Measurements from ENCODE around the gene RPRD2. TPM values are rescaled to one million over a fixed set of nuclear protein-coding genes. Genes with fewer than 3 reads are reported as not detected.

RPRD2 gene
- total and polyA plus RNA-seq, 7 donors = 4.2 to 26.7 (median 16.2) TPM

GRCh38 chr1:150397392-150398032, 33.6 kb downstream of the RPRD2 start:
- no peaks in the 10 kb centered on the region for H3K36me3 ChIP-seq
- intact Hi-C loops (cut with DNase I) = no loop called here
- no peak for TF ChIP-seq EP300 (IDR thresholded peaks at IDR 0.05)
- TF ChIP-seq POLR2AphosphoS5 (IDR thresholded peaks at IDR 0.05) = no peak
- TF ChIP-seq POLR2A (IDR thresholded peaks at IDR 0.05) = no peak
- no peak for TF ChIP-seq CTCF (IDR thresholded peaks at IDR 0.05)
- no peaks in the 10 kb centered on the region for H3K27me3 ChIP-seq
- no peak overlapping the region for H3K27ac ChIP-seq
- no peaks in the 10 kb centered on the region for H3K9me3 ChIP-seq
- H3K4me1 ChIP-seq = no peaks in the 10 kb centered on the region
- 94 to 96% methylated on average over 6 of the region's 6 CpGs for WGBS, 2 donors
- no peak for DNase-seq
- H3K4me3 ChIP-seq = no peak overlapping the region

GRCh38 chr1:150404465-150404864, 40.5 kb downstream of the RPRD2 start:
- no peak overlapping the region for H3K27ac ChIP-seq
- WGBS, 2 donors = 82 to 91% methylated on average over 6 of the region's 6 CpGs
- TF ChIP-seq CTCF (IDR thresholded peaks at IDR 0.05) (no peak), POLR2AphosphoS5 (IDR thresholded peaks at IDR 0.05) (no peak), POLR2A (IDR thresholded peaks at IDR 0.05) (no peak), EP300 (IDR thresholded peaks at IDR 0.05) (no peak)
- DNase-seq = no peak
- no peak overlapping the region for H3K4me3 ChIP-seq
- no peaks in the 10 kb centered on the region for H3K36me3 ChIP-seq
- no peaks in the 10 kb centered on the region for H3K9me3 ChIP-seq
- intact Hi-C loops (cut with DNase I) = no loop called here
- no peaks in the 10 kb centered on the region for H3K27me3 ChIP-seq
- H3K4me1 ChIP-seq = peaks cover 0 to 25% (median 23%) of the 10 kb centered on the region in 4 donors

- no peaks in the 10 kb centered on the region for H3K27me3 ChIP-seq
- no peak for TF ChIP-seq CTCF (IDR thresholded peaks at IDR 0.05)
- no peak for TF ChIP-seq POLR2AphosphoS5 (IDR thresholded peaks at IDR 0.05)
- no peak for TF ChIP-seq POLR2A (IDR thresholded peaks at IDR 0.05)
- no peak for TF ChIP-seq EP300 (IDR thresholded peaks at IDR 0.05)
- no peak for DNase-seq
- peaks cover 0 to 36% (median 27%) of the 10 kb centered on the region in 4 donors for H3K4me1 ChIP-seq
- intact Hi-C loops (cut with DNase I) = no loop called here
- H3K27ac ChIP-seq = no peak overlapping the region
- H3K9me3 ChIP-seq = no peaks in the 10 kb centered on the region
- WGBS, 2 donors = 80 to 81% methylated on average over 5 of the region's 5 CpGs
- H3K36me3 ChIP-seq = no peaks in the 10 kb centered on the region
- H3K4me3 ChIP-seq = no peak overlapping the region
These were observed 41.7 kb downstream of the RPRD2 start for GRCh38 chr1:150405660-150406059.

- H3K4me1 ChIP-seq = peaks cover 0 to 36% (median 27%) of the 10 kb centered on the region in 4 donors
- DNase-seq = no peak
- no peak for TF ChIP-seq EP300 (IDR thresholded peaks at IDR 0.05)
- no peak for TF ChIP-seq CTCF (IDR thresholded peaks at IDR 0.05)
- TF ChIP-seq POLR2A (IDR thresholded peaks at IDR 0.05) = no peak
- TF ChIP-seq POLR2AphosphoS5 (IDR thresholded peaks at IDR 0.05) = no peak
- intact Hi-C loops (cut with DNase I) = no loop called here
- no peaks in the 10 kb centered on the region for H3K9me3 ChIP-seq
- no peaks in the 10 kb centered on the region for H3K27me3 ChIP-seq
- no peak overlapping the region for H3K4me3 ChIP-seq
- WGBS, 2 donors = 92 to 95% methylated on average over 8 of the region's 8 CpGs
- H3K36me3 ChIP-seq = no peaks in the 10 kb centered on the region
- no peak overlapping the region for H3K27ac ChIP-seq
These were observed 42.5 kb downstream of the RPRD2 start for GRCh38 chr1:150406483-150406882.

GRCh38 chr1:150407330-150407729, 43.4 kb downstream of the RPRD2 start:
- intact Hi-C loops (cut with DNase I) = no loop called here
- Histone ChIP-seq H3K9me3 (no peaks in the 10 kb centered on the region), H3K27me3 (no peaks in the 10 kb centered on the region), H3K4me3 (no peak overlapping the region), H3K36me3 (no peaks in the 10 kb centered on the region), H3K27ac (no peak overlapping the region), H3K4me1 (peaks cover 0 to 36% (median 27%) of the 10 kb centered on the region in 4 donors)
- TF ChIP-seq CTCF (IDR thresholded peaks at IDR 0.05) (no peak), POLR2AphosphoS5 (IDR thresholded peaks at IDR 0.05) (no peak)
- no peak for DNase-seq
- 91 to 92% methylated on average over 3 of the region's 3 CpGs for WGBS, 2 donors

All from sigmoid colon (tissue), 7 donors.